Measurements from ENCODE around the gene PSMA5.
"Not testable (repeated sequence)": the region's sequence is repeated elsewhere in the genome, so short reads cannot be mapped to it uniquely, and the experiment has no call there.

Gene PSMA5

DNA sequence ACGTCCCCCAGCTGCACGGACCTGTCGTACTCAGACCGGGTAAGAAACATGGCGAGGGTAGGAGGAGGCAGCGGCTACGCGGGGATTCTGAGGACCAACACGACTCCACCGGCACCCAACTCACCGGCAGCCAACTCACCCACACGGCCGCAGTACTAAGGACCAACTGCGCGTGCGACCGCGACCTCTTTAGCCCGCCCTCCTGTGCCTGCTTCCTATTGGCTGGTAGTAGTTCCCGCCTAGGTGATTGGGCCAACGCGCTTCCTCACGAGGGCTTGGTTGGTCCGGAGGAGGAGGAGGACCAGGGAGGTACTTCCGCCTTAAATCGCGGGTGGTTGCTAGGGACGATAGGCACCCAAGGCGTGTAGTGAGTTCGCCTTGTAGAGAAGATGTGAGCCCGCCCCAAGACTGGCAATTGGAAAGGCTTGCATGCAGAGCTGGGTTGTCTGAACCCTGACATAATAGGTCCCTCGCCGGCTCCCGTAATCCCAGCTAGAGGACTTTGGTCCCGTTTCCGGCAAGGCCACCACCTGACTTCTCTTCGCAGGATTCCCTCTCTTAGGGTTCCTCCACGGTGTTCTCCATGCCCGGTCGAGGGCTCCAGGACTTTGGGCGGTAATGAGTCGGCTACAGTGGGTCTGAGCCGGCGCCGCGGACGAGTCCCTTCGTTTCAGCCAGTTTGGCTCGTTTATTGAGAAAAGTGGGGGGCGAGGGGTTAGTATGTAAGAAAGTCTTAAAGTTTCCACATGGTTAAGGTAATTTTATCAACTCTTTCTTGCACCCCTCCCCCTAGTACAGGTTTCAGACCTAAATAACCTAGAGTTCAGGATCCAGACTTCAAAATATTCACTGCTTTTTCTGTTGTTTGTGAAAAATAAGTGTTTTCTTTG is at the start of gene PSMA5:
TSS of gene PSMA5 (minus strand) at position 168 of the 890 bp plus-strand sequence. CDS start at position 50, 118 bp downstream.
- H3K4me1 Mint-ChIP-seq (ENCODE audit: low read depth), result peaks cover 43% of the 10 kb centered on the region
- peak within 1 kb of the TSS; percentile 88 for H3K27ac Mint-ChIP-seq
- H3K4me3 Mint-ChIP-seq, result peak within 1 kb of the TSS; percentile 95
- no peaks in the 10 kb centered on the region for H3K9me3 Mint-ChIP-seq
- H3K27me3 Mint-ChIP-seq, result no peaks in the 10 kb centered on the region
- H3K36me3 Mint-ChIP-seq (ENCODE audit: low read depth), result peaks cover 28% of the 10 kb centered on the region

DNA sequence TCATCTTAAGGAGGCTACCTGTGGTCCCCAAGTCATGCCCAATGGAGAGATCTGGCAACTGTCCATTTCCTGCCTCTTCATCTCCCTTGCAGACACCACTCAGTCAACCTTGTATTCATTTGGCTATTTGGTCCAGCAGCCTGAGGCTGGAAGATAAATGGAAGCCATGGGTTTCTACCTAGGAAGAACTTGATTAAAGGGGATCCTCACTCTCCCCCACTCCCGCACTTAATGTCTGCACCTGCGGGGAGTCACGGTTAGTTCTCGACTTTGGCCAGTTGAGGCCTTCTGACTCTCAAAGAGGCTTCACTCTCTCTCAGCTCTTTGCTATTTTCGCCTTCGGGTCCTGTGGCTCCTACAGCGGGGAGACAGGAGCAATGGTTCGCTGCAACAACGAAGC is 49.0 kb upstream of the PSMA5 start:
- no peak overlapping the region for H3K4me3 Mint-ChIP-seq

DNA sequence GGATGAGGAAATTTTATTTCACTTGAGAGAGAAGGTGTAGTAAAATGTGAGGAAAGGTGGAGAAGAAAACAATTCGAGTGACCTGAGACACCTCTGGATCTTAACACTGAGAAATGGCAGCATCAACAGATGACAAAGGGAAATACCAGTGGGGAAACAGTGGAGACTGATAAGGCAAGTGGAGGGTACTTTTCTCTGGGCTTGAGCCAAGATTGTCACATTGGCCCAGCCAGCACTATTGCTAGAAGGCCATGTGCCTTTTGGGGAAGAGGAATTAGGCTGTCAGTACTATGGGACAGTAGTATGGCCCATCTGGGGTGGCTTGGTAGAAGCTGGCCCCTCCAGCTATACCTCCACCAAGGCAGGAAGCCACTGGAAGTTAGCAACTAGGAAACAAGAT is 48.4 kb upstream of the PSMA5 start:
- Mint-ChIP-seq H3K27me3 (peaks cover 51% of the 10 kb centered on the region), H3K27ac (no peak overlapping the region), H3K9me3 (no peaks in the 10 kb centered on the region), H3K4me1 (ENCODE audit: low read depth) (no peaks in the 10 kb centered on the region), H3K36me3 (ENCODE audit: low read depth) (no peaks in the 10 kb centered on the region), H3K4me3 (no peak overlapping the region)

More for the DNA sequence above, 49.0 kb upstream of the PSMA5 start:
- H3K9me3 Mint-ChIP-seq, result no peaks in the 10 kb centered on the region
- no peaks in the 10 kb centered on the region for H3K4me1 Mint-ChIP-seq (ENCODE audit: low read depth)
- H3K36me3 Mint-ChIP-seq (ENCODE audit: low read depth), result no peaks in the 10 kb centered on the region
- H3K27me3 Mint-ChIP-seq, result peaks cover 47% of the 10 kb centered on the region
- H3K27ac Mint-ChIP-seq, result no peak overlapping the region

DNA sequence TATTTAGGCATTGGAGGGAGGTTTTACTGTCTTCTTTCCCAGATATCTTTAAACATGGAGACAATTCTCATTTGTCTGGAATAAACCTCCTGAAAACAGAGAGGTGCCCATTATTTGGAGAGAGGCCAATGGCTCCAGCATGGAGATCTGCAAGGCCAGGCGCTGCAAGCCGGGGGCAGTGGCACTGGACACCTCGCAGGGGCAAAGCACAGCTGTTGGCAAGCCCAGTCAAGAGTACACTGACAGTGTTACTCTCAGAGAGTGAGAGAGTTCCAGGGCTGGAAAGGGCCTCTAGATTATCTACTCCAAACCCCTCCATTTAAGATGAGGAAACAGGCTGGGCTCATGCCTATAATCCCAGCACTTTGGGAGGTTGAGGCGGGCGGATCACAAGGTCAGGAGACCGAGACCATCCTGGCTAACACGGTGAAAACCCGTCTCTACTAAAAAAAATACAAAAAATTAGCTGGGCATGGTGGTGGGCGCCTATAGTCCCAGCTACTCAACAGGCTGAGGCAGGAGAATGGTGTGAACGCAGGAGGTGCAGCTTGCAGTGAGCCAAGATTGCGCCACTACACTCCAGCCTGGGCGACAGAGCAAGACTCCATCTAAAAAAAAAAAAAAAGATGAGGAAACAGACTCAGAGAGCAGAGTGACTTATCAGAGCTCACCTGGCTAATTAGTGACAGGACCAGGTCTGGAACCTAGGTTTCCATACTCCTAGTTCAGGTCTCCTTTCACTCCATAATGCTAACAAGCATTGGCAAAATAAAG is 47.2 kb upstream of the PSMA5 start:
- not testable (repeated sequence) for H3K27ac Mint-ChIP-seq; H3K4me1 Mint-ChIP-seq (ENCODE audit: low read depth); H3K36me3 Mint-ChIP-seq (ENCODE audit: low read depth); H3K9me3 Mint-ChIP-seq; H3K4me3 Mint-ChIP-seq
- H3K27me3 Mint-ChIP-seq, result peaks cover 50% of the 10 kb centered on the region

DNA sequence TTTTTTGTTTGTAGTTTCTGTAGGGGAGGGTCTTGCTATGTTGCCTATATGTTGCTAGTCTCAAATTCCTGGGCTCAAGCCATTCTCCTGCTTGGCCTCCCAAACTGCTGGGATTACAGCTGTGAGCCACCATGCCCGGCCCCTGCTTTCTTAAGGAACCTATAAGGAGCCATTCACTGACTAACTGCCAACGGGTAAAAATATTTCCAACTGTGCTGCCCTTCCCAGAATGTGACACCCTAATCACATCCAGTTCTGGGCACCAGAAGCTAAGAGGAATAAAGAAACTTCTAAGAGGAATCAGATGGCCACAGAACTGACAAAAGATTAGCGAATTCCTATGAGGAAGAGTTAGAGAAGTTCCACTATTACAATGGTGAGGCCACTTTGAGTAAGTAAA is 46.5 kb upstream of the PSMA5 start:
- H3K9me3 Mint-ChIP-seq, result no peaks in the 10 kb centered on the region
- H3K4me1 Mint-ChIP-seq (ENCODE audit: low read depth), result no peaks in the 10 kb centered on the region
- H3K4me3 Mint-ChIP-seq, result no peak overlapping the region
- H3K36me3 Mint-ChIP-seq (ENCODE audit: low read depth), result no peaks in the 10 kb centered on the region
- peaks cover 54% of the 10 kb centered on the region for H3K27me3 Mint-ChIP-seq
- H3K27ac Mint-ChIP-seq, result no peak overlapping the region

DNA sequence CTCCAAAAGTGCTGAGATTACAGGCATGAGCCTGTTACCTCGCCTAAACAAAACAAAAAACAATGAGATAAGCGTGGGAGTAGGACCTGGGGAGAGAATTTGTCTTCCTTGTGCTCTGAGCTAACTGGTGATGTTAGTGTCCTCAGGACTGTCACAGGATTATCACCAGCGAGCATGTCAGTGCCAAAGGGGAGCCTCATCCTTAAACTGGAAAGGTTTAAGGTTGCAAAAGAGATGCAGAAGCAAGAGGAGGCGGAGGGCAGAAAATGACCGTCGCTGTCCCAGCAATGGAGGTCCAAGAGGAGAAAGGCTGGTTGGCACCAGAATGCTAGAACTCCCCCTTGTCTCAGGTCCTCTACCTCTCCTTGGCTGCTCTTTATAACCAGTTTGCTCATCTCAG is 44.0 kb upstream of the PSMA5 start:
- H3K36me3 Mint-ChIP-seq (ENCODE audit: low read depth), result no peaks in the 10 kb centered on the region
- no peak overlapping the region for H3K27ac Mint-ChIP-seq
- peaks cover 61% of the 10 kb centered on the region for H3K27me3 Mint-ChIP-seq
- H3K9me3 Mint-ChIP-seq, result no peaks in the 10 kb centered on the region
- H3K4me3 Mint-ChIP-seq, result no peak overlapping the region
- H3K4me1 Mint-ChIP-seq (ENCODE audit: low read depth), result peaks cover 6% of the 10 kb centered on the region

DNA sequence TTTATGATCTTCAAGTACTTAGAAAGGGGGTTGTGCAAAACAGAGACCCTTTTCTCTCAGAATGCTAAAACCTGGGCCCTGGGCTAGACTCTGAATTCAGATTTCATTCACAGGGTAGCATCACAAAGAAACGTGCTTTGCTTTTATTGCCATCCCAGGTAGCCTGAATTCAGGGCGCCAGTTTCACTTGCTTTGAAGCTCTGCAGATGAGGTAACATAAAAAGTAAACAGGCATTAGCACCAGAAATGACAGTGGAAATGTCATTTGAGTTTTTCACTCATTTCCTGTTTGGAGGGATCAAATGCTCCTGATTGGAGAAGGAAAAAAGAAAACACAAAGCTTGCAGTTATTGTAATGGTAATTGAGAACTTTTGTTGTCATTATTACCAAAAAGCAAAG is 42.7 kb upstream of the PSMA5 start:
- Mint-ChIP-seq H3K4me3 (no peak overlapping the region), H3K9me3 (no peaks in the 10 kb centered on the region), H3K27me3 (peaks cover 71% of the 10 kb centered on the region)

DNA sequence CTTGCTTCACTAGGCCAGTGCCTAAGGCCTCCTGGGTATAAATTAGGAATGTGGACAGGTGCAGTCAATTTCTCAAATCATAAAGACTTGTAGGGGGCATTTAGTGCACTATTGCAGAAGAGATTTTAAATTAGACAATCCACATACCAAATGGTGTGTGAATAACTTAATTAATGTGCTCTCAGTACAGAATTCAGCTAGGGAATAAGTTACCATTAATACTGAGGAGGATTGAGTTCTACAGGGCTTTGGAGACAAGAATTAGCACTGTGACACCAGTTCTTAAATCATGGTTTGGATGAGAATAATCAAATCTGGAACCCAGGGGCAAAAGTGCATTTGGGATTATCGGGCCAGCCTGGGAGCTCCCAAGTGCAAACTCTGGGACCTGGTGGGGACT is 41.8 kb upstream of the PSMA5 start:
- Mint-ChIP-seq H3K4me3 (no peak overlapping the region), H3K27me3 (peaks cover 72% of the 10 kb centered on the region), H3K9me3 (no peaks in the 10 kb centered on the region), H3K27ac (no peak overlapping the region), H3K4me1 (ENCODE audit: low read depth) (peaks cover 6% of the 10 kb centered on the region), H3K36me3 (ENCODE audit: low read depth) (no peaks in the 10 kb centered on the region)

More for the DNA sequence above, 42.7 kb upstream of the PSMA5 start:
- Mint-ChIP-seq H3K4me1 (ENCODE audit: low read depth) (peaks cover 6% of the 10 kb centered on the region), H3K36me3 (ENCODE audit: low read depth) (no peaks in the 10 kb centered on the region), H3K27ac (no peak overlapping the region)

DNA sequence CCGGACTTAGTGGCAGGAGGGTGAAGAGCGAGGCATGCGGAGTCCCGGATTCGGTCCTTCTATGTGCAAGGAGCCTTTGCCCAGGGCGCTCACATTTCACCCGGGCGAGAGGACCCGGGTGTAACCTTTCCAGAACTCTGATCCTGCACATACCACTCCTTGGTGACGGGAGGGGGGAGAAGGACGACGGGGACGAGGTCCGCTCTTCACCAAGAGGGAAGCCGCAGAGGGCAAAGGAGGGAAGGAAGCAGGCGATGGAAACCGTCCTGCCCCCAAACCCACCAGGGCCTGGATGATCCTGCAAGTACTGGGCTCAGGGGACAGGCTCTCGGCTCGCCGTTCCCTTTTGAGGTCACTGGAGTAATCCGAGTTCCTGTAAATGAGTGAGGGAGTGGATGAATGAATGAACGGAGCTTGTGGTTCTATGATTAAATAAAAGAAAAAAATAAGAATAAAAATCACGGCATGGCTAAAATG is 41.1 kb upstream of the PSMA5 start:
- Mint-ChIP-seq H3K36me3 (ENCODE audit: low read depth) (no peaks in the 10 kb centered on the region), H3K27ac (no peak overlapping the region), H3K27me3 (peaks cover 75% of the 10 kb centered on the region), H3K9me3 (no peaks in the 10 kb centered on the region), H3K4me1 (ENCODE audit: low read depth) (peaks cover 6% of the 10 kb centered on the region), H3K4me3 (peak overlapping the region; percentile 38)

DNA sequence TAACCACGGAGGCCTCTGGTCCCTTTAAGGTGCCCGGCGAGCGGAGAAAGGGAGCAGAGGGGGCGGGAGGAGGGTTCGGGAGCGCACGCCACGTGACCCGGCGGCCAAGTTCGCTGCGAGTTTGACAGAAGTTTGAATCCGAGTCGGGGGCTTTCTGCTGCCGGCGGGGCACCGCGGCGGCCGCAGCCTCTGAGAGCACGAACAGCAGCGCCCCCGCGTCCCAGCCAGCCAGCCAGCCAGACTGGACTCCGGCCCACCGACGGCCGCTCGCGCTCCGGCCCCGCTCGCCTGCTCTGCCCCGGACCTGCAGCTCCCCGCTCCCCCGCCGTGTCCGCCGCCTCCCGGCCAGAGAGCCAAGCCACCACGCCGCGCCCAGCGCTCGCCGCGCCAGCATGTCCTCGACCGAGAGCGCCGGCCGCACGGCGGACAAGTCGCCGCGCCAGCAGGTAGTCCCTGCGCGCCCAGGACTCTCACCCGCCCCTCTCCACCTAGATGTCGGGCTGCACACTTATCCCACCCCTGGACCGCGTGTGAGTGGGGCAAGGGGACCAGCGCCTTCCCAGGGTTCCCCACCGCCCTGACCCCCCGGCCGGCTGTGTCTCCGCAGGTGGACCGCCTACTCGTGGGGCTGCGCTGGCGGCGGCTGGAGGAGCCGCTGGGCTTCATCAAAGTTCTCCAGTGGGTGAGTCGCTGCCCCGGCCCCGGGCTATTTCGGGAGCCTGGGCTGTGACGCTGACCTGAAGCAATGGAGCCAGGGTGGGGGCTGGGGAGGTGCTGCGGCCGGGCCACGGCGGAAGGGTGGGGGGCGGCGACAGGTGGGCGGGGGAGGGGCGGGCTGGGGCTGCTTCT is 40.4 kb upstream of the PSMA5 start, which contains the start of gene SYPL2:
TSS of gene SYPL2 (plus strand) at position 95 of the 849 bp plus-strand sequence. CDS start at position 393, 298 bp downstream.
- H3K36me3 Mint-ChIP-seq (ENCODE audit: low read depth), result no peaks in the 10 kb centered on the region
- peak within 1 kb of the TSS; percentile 67 for H3K4me3 Mint-ChIP-seq
- peaks cover 79% of the 10 kb centered on the region for H3K27me3 Mint-ChIP-seq
- no peaks in the 10 kb centered on the region for H3K9me3 Mint-ChIP-seq
- H3K4me1 Mint-ChIP-seq (ENCODE audit: low read depth), result peaks cover 6% of the 10 kb centered on the region
- H3K27ac Mint-ChIP-seq, result no peak within 1 kb of the TSS

DNA sequence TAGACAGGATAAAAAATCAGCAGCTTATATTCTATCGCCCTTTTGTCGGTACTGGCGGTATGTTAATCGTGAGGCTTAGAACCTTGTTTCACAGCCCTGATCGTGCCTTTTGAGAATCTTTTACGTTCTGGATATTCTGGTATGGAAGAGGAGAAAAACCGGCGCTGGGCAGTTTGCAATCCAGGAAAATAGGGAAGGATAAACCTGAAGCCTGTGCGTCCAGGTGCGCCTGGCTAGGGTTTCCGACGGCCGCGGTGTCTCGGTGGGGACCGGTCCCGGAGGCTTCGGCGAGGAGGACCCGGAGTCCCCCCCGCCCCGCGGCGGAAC is 39.8 kb upstream of the PSMA5 start:
- Mint-ChIP-seq H3K36me3 (ENCODE audit: low read depth) (no peaks in the 10 kb centered on the region), H3K27ac (no peak overlapping the region), H3K4me3 (peak overlapping the region; percentile 67), H3K27me3 (peaks cover 83% of the 10 kb centered on the region), H3K4me1 (ENCODE audit: low read depth) (peaks cover 6% of the 10 kb centered on the region), H3K9me3 (no peaks in the 10 kb centered on the region)

DNA sequence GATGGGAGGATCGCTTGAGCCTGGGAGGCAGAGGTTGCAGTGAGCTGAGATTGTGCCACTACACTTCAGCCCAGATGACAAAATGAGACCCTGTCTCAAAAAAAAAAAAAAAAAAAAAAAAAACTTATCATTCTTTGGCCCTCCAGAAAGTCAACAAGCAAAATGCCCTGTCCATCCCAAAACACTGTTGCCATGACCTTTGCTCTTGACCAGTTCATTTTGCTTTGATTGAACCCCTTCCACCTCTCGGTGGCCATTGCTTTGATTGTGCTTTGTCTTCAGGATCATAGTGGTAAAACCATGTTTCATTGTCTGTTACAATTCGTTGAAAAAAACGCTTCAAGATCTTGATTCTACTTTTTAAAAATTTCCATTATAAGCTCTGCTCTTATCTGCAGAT is 31.6 kb upstream of the PSMA5 start:
- Mint-ChIP-seq H3K27ac (no peak overlapping the region), H3K4me3 (no peak overlapping the region), H3K27me3 (peaks cover 66% of the 10 kb centered on the region), H3K36me3 (ENCODE audit: low read depth) (peaks cover 12% of the 10 kb centered on the region), H3K4me1 (ENCODE audit: low read depth) (no peaks in the 10 kb centered on the region), H3K9me3 (peaks cover 16% of the 10 kb centered on the region)

DNA sequence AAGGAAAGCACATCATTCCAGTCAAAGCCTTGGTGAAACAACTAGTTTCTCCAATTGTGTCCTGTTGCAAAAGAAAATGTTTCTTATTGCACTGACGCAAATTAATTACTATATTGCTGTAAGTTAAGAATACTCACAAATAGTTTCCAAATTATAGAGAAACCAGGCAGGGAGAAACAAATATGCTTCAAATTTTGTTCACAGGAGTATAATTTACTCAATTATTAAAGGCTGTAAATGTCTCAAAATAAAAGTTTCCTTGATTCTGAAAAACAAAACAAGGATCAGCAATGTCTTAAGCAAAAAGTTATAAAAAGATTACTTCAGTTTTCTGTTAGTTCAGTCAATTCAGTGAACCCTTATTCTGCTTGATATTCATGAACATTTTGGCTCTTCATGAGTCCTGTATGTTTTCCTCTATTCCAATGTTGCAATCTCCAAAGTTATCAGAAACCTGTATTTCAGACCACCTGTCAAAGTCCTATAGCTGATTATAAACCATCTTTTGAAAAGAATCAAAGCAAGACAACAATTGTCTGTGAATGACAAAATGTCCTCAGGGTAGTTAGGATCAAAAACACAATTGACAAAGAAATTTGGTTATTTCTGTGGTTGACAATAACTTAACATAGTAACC is 28.4 kb upstream of the PSMA5 start:
- no peak overlapping the region for H3K4me3 Mint-ChIP-seq
- peaks cover 12% of the 10 kb centered on the region for H3K36me3 Mint-ChIP-seq (ENCODE audit: low read depth)
- H3K4me1 Mint-ChIP-seq (ENCODE audit: low read depth), result no peaks in the 10 kb centered on the region
- peaks cover 20% of the 10 kb centered on the region for H3K9me3 Mint-ChIP-seq
- no peak overlapping the region for H3K27ac Mint-ChIP-seq
- H3K27me3 Mint-ChIP-seq, result peaks cover 64% of the 10 kb centered on the region

DNA sequence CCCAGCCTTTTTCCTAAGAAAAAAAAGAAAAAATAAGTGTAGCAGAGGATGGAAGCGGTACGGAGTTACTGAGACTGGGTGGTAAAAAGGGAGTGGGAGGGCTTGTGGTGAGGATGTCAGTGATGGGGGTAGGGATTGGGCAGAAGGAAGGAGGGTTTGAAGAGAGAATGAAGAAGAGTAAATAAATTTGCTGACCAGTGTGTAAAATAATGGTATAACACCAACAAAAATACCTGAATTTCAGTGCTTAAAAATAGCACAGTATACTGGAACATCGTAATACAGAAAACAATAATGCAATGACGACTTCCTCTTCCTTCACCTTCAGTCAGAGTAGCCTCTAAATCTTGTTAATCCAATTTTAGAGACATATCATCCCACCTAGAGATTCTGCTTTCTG is 21.3 kb upstream of the PSMA5 start:
- peaks cover 46% of the 10 kb centered on the region for H3K27me3 Mint-ChIP-seq
- no peak overlapping the region for H3K27ac Mint-ChIP-seq
- no peak overlapping the region for H3K4me3 Mint-ChIP-seq
- H3K4me1 Mint-ChIP-seq (ENCODE audit: low read depth), result no peaks in the 10 kb centered on the region
- no peaks in the 10 kb centered on the region for H3K36me3 Mint-ChIP-seq (ENCODE audit: low read depth)
- peaks cover 4% of the 10 kb centered on the region for H3K9me3 Mint-ChIP-seq
